ENCODE measurements around the gene OR6C76.
"Not testable (repeated sequence)": the region's sequence is repeated elsewhere in the genome, so short reads cannot be mapped to it uniquely, and the experiment has no call there.

Gene OR6C76

DNA sequence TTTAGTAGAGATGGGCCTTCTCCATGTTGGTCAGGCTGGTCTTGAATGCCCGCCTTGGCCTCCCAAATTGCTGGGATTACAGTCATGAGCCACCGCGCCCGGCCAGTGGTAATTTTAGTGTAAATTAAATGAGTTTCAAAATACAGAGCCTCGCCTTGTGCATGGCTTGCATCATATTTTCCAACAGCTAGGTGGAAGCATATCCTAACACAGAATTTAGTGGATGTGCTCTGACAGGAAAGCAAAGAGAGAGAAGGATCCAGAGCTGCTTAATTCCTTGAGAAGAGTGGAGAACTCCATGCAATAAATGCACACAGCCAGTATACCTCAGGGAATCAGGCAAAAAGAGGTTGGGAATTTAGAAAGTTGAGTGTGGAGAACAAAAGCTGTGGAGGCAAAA lies 20.3 kb downstream of the OR6C76 start:
- H3K4me3 ChIP-seq (ENCODE audit: low read depth, low read length) = no peak overlapping the region
- in situ Hi-C loops (cut with HindIII; ENCODE audit: low sequenced_read_pairs) = no loop called here
- TF ChIP-seq, protein P1, sequence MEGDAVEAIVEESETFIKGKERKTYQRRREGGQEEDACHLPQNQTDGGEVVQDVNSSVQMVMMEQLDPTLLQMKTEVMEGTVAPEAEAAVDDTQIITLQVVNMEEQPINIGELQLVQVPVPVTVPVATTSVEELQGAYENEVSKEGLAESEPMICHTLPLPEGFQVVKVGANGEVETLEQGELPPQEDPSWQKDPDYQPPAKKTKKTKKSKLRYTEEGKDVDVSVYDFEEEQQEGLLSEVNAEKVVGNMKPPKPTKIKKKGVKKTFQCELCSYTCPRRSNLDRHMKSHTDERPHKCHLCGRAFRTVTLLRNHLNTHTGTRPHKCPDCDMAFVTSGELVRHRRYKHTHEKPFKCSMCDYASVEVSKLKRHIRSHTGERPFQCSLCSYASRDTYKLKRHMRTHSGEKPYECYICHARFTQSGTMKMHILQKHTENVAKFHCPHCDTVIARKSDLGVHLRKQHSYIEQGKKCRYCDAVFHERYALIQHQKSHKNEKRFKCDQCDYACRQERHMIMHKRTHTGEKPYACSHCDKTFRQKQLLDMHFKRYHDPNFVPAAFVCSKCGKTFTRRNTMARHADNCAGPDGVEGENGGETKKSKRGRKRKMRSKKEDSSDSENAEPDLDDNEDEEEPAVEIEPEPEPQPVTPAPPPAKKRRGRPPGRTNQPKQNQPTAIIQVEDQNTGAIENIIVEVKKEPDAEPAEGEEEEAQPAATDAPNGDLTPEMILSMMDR (IDR thresholded peaks at IDR 0.05; ENCODE audit: low read depth, low read length) = no peak
- no peak for DNase-seq (ENCODE audit: low read depth, low spot score)

DNA sequence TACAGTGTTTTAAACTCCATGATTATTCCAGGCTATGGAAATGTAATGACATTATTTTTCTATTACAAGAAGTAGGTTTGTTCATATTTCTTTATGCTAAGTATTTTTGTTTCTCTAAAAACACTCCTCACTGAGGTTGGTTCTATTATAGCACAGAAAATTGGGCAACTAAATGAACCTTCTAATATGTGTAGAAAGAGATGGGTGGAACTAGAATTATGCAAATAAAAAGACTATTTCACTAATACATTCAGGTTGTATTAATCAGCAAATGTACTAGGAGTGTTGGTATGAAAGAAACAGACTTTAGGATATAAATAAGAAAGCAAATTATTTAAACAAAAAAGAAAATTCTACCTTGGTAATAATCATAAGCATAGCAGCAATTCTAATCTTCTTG lies 22.8 kb downstream of the OR6C76 start:
- no peak for DNase-seq (ENCODE audit: low read depth, low spot score)
- H3K4me3 ChIP-seq (ENCODE audit: low read depth, low read length) = no peak overlapping the region
- in situ Hi-C loops (cut with HindIII; ENCODE audit: low sequenced_read_pairs) = no loop called here
- TF ChIP-seq, protein P1 (IDR thresholded peaks at IDR 0.05; ENCODE audit: low read depth, low read length) = no peak

GRCh38 chr12:55464926-55465325 lies 38.9 kb downstream of the OR6C76 start:
- H3K4me3 ChIP-seq (ENCODE audit: low read depth, low read length); DNase-seq (ENCODE audit: low read depth, low spot score); in situ Hi-C loops (cut with HindIII; ENCODE audit: low sequenced_read_pairs): not testable (repeated sequence)

- no peak overlapping the region for H3K4me3 ChIP-seq (ENCODE audit: low read depth, low read length)
- DNase-seq (ENCODE audit: low read depth, low spot score) = no peak
- TF ChIP-seq, protein P1 (IDR thresholded peaks at IDR 0.05; ENCODE audit: low read depth, low read length) = no peak
- in situ Hi-C loops (cut with HindIII; ENCODE audit: low sequenced_read_pairs) = no loop called here
Observed at GRCh38 chr12:55467836-55468235, 41.8 kb downstream of the OR6C76 start.

- no peak for DNase-seq (ENCODE audit: low read depth, low spot score)
- TF ChIP-seq, protein P1 (IDR thresholded peaks at IDR 0.05; ENCODE audit: low read depth, low read length) = no peak
- in situ Hi-C loops (cut with HindIII; ENCODE audit: low sequenced_read_pairs) = no loop called here
- H3K4me3 ChIP-seq (ENCODE audit: low read depth, low read length) = no peak overlapping the region
Observed at GRCh38 chr12:55469291-55469690, 43.2 kb downstream of the OR6C76 start.

DNA sequence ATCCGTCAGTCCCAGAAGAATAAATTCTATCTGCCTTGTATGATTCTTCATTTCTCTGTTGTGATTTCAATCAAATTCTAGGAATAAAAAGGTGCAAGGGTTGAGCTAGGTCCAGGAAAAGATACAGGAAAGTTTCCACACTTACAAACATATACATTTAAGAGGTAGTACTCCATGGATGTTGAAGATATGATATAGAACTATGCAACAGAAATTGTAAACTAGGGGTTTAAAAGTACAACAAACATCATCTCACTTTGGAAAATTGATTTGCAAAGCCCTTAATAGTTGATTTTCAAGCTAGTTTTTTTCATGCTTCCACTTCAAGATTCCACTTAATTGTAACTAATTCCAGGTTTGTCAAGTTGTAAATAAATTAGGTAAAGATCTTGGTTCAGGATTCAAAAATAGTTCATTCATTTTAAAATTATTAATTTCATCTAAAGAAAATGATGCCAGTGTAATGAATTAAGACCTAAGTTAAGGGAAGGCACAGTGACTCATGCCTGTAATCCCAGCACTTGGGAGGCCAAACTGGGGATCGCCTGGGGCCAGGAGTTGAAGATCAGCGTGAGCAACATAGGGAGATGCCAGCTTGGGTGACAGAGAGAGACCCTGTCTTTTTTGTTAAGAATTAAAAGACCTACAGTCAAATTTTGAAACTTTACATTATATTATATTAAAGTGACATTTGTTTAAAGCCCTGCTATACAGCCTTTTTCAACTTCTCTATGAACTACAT lies 44.2 kb downstream of the OR6C76 start, which contains the start of gene OR6C70:
Gene OR6C70, minus strand, starts transcription at position 51 of the 742 bp plus-strand sequence. Its CDS starts 0 bp downstream, at position 51.
- TF ChIP-seq, protein P1 (IDR thresholded peaks at IDR 0.05; ENCODE audit: low read depth, low read length) = no peak
- in situ Hi-C loops (cut with HindIII; ENCODE audit: low sequenced_read_pairs) = no loop called here
- DNase-seq (ENCODE audit: low read depth, low spot score) = no peak
- no peak within 1 kb of the TSS for H3K4me3 ChIP-seq (ENCODE audit: low read depth, low read length)

DNA sequence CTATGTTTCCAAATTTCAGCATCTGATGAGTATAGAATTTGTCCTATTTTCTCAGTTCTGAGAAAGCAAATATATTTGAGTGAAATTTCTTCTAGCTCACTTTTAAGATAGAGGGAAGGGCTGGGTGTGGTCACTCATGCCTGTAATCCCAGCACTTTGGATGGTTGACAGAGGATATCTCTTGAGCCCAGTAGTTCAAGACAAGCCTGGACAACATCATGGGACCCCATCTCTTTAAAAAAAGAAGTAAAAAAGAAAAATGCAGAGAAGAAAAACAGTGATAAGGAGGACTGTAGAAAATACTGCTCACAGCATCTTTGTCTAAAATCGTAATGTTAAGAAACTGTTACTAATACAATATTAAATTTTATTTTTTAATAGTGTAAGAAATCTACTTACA lies 46.2 kb downstream of the OR6C76 start:
- no peak overlapping the region for H3K4me3 ChIP-seq (ENCODE audit: low read depth, low read length)
- DNase-seq (ENCODE audit: low read depth, low spot score) = no peak
- in situ Hi-C loops (cut with HindIII; ENCODE audit: low sequenced_read_pairs) = no loop called here
- TF ChIP-seq, protein P1 (IDR thresholded peaks at IDR 0.05; ENCODE audit: low read depth, low read length) = no peak
